ENCODE results near the gene LYRM1.
"Not testable (repeated sequence)": the region's sequence is repeated elsewhere in the genome, so short reads cannot be mapped to it uniquely, and the experiment has no call there.

The LYRM1 gene

DNA sequence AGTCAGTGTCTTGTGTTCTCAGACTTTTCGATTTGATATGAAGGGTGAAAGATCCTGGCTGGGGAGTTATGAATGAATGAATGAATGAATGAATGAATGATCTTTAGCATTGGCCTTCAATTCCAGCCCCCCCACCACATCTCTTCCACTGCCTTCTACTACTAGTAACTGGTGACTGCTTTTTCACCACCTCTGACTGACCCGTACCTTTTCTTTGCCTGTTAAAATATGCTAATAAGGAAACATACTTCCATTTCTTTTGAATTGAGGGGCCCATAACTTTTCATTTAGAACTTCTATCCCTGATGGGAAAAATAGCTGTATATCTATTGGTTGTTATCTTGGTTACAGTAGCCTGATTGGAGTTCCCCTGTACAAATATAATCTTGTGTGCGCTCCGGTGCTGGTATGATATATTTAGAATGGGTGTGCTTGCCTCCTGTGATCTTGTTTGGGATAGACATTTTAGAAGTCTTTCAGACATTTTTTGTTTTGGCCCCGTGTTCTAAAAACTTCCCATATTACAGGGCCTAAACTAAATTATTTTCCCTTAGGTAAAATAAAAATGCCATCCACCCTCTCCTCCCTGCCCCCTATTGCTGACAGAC, 3.4 kb downstream of the LYRM1 start:
- DNase-seq = no peak

DNA sequence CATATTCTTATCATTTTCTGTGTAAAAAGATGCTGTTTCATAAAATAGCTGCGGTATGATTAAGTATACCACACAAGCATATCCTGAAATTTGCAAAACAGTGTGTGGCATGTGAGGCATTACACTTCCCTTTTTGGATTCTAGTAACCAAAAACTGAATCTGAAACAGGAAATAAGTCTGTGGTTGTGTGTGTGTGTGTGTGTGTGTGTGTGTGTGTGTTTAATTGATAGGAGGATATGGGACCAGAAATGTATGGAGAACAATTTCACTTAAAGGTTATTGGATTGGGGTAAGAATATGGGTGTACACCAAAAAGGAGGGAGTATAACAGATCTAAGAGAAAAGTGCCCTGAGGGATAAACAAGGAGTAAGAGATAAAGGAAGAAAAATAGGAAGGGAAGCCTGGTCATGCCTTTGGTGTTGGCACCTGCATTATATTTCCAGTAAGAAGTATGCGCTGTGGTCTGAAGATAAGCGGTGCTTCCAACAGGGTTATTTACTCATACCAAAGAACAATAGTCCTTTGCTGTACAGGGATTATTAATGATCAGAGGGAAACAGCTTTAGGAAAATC, 4.0 kb downstream of the LYRM1 start:
- DNase-seq = no peak

DNA sequence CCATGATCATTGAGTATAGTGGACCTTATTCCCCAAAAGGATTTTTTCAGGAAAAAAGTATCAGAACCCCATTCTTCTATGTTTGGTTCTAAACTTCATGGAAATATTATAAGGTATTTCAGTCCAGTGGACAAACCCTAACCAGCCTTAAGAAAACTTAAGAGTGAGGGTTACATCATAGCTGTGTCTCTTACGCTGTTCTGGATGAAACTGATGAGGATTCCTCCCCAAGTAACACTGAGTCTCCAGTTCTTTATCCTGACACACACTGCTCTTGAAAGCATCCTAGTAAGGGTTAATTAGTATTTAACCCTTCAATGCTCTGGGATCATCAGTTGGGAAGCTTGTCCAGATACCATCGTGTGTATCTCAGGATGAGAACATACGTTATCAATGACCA, 5.0 kb downstream of the LYRM1 start:
- DNase-seq = no peak

DNA sequence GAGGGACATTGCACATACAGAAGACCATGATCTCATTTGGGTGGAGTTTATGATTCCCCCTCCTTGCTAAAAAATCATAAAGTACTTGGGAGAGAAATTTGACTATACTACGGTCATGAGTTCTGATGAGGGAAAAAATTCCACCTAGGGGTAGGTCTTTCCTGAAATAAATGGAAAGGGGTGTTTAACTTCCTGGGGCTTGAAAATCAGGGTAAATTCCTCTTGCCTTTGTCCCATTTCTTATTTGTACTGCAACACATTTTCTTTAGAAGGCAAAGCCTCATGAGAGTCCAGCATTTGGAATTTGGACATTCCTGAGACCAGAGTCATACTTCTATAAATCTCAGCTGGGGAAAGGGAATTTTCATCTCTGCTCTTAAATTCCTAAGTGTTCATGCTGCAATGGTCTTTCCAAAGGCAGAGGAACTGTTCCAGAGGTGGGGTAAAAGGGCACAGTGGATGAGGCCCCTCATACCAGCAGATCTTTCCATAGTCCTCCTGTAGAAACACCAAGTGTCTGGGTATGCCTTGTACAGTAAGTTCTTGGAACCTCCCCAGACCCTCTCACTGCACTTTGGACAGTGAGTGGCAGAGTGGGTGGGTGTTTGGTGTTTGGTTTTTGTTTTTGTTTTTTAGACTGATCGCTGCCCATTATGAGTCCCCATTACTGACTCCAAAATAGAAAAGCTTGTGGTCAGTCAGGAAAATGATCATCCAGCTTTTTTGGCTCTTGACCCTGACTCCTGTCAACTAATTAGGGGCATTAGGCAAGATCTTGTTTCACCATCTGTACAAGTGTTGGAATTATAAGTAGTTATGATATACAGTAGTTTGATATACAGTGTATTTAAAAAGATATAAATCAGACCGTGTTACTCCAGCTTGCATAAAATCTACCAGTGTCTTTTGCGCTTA, 6.0 kb downstream of the LYRM1 start:
- DNase-seq = no peak

DNA sequence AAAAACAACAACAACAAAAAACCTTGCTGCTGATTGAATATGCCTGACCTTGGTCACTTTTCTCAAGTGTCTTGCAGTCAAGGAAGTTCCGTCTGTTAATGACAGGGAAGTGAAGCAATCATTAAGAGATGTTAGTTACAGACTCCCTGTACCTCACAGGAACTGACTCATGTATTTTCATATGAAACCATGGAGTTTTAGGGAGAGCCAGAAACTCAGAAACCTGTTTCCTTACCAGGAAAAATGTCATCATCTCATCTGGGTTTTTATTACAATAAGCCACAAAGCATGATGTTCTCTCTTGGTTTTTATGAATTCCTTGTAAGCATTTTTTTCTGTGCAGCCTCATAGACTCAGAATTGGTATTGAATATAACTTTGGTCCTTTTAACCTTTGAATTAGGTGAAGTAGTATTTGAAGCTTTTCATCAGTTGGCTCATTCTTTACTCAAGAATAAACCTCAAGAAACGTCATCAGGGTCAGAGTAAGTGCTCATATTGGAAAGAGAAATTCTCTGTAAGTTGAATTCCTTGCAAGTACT, 10.3 kb downstream of the LYRM1 start:
- DNase-seq = no peak

DNA sequence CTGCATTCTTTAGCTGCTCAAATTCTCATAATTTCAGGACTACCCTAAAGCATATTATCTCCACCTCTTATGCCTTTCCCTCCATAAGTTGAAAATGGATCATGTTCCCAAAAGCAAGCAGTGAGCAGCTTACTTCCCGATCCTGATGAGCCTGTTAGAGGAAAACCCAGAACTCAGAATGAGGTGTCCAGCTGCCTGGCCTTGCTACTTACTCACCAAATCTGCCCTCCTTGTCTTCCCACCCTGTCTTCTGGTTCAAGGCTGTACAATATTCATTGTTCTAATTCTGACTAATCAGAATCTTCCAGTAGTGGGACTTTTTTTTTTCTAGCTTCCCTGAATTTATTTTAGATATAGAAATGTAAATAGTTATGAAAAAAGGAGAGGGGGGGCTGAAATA, 10.8 kb downstream of the LYRM1 start:
- DNase-seq = no peak

DNA sequence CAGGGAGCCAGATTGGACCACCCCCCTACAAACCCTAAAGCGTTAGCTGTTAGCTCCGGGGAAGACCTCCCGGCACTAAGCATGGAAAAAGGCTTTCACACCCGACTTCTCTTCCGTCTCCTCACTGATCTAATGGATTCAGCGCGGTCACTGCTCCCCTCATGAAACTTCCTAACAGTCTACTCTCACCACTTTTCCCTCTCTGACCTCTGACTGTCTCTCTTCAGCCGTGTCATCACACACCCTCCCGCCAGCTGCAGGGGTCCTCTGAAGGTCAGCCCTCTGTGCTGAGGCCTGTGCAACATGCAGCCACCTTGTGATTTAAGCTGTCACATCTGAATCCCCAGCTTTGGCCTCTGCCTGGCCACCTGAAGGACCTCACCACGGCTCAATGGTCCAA, 15.7 kb downstream of the LYRM1 start:
- DNase-seq = no peak

DNA sequence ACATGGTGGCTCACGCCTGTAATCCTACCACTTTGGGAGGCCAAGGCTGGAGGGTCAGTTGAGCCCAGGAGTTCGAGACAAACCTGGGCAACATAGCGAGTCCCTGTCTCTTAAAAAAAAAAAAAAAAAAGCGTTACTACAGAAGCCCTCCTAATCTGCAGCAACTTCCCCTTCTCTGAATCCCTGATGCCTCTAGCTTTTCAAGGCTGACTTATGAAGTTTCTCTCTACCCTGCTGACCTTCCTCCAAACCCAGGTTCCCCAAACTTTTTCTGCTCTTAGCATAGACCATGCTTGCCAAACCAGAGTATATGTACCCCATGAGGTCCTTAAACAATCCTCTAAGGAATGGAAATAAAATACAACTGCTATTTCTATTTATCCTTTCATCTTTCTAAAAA, 16.4 kb downstream of the LYRM1 start:
- DNase-seq = no peak

DNA sequence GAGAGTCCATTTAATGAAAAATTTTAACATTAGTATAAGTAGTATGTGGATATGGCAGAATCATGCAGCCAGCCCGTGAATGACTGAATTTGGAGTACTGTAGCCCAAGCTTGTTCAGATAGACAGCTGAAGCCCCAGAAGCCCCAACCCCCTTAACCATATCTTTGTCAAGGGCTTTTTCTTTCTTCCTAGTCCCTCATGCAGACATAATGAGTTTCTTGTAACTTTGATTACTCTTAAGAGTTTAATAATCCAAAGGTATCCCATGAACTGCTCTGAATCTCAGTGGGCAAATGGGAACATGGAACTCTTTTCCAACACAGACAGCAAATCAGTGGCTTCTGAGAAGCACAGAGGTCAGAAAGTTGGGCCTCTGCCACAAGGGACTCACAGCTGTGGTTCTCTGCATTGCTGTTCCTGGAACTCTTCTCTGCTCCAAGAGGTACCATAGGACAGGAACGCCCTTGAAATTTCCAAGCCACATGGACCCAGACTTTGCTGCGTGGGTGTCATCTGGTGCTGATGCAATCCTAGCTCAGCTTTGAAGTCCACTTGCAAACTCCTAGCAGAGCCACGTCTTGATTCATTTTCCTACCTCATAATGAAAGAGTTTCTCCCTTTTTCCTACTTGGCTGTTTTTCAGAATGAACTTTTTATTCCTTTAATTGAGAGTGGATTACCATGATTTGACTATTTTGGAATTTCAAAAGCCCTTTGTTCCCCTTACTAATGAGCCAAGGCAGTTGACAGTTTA, 18.1 kb downstream of the LYRM1 start:
- no peak for DNase-seq

DNA sequence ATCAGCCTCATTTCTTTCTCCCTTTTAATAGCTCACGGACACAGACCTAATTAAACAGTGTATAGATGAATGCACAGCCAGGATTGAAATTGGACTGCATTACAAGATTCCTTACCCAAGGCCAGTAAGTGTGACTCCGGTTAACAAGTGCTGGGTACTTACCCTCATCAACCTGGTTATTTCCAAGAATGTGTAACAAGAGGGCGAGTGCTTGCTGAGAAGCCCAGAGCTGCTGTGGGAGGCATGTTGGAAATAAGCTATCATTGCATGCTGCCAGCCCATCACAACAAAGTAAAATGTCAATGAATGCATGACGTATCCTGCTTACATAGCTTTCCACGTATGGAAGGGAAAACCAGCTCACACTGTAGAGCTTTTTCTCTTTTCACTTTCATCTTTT, 19.5 kb downstream of the LYRM1 start:
- no peak for DNase-seq

DNA sequence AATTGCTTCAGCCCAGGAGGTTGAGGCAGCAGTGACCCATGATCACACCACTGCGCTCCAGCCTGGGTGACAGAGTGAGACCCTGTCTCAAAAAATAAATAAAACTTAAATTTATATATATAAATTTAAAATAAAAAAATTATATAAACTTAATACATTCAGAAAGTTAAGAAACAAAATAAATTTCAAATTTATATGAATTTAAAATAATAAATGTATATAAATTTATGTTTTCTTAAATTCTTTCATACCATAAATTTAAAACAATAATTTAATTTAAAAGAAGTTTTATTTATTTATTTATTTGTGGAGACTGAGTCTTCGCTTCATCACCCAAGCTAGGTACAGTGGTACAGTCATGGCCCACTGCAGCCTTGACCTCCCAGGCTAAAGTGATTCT, 20.2 kb downstream of the LYRM1 start:
- no peak for DNase-seq

DNA sequence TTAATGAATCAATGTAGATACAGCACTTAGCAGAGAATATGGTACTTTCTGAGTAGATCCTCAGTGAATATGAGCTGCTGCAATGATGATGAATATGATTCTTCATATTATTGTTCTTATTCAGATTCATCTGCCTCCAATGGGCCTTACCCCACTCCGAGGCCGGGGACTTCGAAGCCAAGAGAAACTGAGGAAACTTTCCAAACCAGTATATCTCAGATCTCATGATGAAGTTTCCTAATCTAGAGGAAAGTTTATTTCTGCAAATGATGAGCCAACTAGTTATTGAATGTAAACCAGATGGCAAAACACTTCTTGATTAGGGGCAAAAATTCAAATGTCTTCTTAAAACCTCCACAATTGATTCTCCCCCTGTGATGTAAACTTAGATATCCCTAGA, 23.3 kb downstream of the LYRM1 start:
- no peak for DNase-seq

DNA sequence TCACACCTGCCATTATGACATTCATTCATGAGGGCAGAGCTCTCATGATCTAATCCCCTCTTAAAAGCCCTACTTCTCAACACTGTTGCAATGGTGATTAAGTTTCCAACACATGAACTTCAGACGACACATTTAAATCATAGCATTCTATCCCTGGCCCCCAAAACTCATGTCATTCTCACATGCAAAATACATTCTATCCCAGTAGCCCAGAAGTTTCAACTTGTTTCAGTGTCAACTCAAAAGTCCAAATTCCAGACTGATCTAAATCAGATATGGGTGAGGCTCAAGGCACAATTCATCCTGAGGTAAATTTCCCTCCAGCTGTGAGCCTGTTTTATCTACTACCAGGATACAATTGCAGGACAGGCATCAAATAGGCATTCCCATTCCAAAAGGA, 25.2 kb downstream of the LYRM1 start:
- no peak for DNase-seq

DNA sequence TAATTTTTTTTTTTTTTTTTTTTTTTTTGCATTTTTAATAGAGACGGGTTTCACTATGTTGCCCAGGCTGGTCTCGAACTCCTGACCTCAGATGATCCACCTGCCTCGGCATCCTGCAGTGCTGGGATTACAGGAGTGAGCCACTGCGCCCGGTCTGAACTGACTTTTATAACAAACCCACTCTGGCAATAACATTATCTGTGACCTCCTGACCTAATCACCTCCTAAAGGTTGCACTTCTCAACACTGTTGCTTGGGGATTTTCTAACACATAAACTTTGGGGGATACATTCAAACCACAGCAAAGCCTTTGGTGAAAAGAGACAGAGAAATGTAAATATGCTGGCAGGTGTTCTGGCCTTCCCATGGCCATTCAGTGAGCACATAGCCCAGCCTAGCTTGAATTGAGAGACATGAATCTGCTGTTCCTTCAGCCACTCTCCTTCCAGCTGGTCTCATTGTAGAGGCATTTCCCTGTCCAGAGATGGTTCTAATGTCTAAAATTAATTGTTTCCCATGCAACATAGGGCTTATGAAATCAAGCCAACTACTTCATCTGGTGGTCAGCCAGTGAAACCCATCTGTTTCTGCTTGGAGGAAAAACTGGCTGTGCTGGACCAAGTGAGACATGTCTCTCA, 28.3 kb downstream of the LYRM1 start:
- DNase-seq = no peak

DNA sequence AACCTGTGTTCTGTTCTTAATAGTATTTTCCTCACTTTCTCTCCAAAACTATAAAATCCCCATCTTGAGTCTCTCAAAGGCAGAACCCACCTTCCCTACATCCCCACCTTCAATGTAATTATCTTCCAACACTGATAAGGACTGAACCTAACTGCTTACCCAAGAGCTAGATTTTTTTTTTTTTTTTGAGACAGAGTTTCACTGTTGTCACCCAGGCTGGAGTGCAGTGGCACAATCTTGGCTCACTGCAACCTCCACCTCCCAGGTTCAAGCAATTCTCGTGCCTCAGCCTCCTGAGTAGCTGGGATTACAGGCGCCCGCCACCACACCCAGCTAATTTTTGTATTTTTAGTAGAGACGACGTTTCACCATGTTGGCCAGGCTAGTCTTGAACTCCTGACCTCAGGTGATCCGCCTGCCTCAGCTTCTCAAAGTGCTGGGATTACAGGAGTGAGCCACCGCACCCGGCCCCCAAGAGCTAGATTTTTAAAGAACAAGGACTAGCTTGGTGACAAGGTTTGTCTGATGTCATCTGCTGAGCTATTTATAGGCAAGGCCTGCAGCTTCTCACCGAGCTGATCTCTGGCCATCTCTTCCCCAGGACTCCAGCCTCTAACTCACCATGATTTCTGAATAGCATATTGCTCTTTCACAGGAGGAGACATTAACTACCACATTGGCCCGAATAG, 29.2 kb downstream of the LYRM1 start:
- not testable (repeated sequence) for DNase-seq

DNA sequence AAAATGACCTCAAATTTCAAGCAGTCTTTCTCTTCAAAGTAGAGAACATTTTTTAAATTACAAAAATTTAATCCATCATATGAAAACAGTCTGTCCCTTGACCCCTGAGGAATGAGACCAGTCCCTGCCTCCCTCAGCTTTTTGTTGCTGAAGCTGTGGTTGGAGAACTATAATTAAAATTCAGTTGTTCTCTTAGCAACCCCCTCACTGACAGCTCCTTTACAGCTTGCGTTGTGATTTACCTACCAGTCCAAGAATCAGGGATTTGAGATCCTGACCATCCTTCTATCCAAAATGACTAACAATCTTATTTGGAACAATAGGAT, 29.8 kb downstream of the LYRM1 start:
- no peak for DNase-seq

DNA sequence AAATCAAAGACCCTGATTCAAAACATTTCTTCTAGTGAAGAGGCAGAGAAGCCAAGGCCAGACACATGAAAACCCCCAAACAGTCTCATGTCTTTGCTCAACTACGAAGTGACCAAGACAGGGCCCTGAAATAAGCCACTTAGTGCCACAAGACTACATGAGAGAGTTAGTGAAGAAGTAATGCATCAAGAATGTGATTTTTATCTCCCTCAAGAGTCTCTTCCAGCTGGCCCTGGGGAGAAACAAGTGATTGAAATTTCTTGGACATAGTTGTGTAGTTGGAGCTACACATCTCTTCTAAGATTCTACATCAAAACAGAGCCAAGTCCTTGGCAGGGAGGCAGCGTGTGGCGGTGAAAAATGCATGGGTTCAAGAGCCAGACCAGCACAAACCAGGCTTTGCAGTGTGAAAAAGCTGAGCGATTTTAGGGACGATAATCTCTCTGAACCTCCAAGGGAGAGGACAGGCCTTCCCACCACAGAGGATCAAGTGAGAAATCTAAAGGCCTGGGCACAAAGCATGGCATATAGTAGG, 30.6 kb downstream of the LYRM1 start:
- no peak for DNase-seq

DNA sequence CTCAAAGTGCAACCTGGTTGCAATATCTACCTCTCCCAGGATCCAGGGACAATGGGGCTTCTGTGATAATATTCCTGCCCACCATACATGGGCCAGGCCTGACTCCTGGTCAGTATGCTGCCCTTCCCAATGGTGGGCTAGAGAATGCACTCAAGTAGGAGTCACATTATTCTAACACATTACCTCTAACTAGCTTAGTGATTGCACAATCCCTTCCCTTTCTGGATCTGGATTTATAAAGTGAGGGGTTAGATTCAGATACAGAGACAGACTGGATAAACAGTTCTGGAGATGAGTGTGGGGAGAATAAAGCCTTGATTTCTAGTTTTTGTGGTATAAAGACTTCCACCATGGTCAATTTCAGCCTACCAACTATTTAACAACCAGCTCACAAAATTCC, 33.0 kb downstream of the LYRM1 start:
- DNase-seq = no peak

DNA sequence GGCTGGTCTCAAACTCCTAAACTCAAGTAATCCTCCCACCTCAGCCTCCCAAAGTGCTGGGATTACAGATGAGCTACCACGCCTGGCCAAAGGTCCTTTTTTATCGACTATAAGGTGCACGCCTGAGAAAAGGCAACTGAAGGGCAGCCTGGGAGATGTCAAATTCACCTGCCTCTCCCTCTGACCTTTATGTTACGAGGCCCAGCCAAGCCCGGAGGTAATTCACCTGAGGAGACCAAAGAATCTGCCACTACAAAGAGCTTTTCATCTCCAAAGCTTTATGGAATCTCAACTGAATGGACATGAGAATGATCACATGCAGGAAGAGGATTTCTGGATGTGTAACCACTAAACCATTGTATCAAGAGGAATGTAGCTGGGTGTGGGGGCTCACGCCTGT, 37.2 kb downstream of the LYRM1 start:
- DNase-seq = no peak

DNA sequence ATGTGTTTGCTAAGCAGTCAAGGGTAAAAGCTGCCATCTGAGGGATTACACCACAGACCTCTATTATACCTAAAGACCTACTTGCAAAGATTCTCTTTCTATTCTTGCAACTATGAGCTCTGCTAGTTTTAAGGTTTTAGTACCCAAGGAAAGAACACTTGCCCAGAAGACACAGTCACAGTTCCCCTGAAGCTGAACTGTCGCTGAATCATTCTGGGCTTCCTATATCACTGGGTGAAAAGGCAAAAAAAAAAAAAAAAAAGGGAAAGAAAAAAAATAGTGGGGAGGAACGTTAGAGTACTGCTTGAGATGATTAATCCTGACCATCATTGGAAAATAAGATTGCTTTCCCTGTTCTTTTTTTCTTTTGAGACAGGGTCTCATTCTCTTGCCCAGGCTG, 37.9 kb downstream of the LYRM1 start:
- DNase-seq = no peak

DNA sequence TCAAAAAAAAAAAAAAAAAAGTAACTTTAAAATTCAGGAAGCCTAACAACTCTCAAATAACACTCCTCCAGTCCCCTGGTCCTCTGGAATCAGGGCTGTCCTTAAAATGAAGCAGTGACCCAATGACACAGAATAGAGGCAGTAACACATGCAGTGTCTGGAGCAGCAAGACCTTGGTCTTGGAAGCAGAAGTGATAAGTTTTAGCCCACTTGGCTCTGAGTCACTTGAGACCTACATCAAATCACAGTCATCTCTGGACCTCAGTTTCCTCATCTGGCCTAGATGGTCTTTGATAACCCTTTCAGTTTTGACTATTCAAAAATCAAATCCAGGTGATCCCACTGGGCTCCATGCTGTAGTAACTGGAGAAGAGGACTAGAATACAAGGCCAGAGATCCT, 39.0 kb downstream of the LYRM1 start:
- no peak for DNase-seq
